Naive thymus-derived CD4-positive, alpha-beta T cell (primary cell): ENCODE results near the gene CRPPA. TPM values are rescaled to one million over a fixed set of nuclear protein-coding genes. Genes with fewer than 3 reads are reported as not detected.
"Not testable (repeated sequence)": the region's sequence is repeated elsewhere in the genome, so short reads cannot be mapped to it uniquely, and the experiment has no call there.

Experiments used
- ATAC-seq: fragments of 150-1000 bp; cut with Tn5 transposase; 2 replicates; pipeline ENCODE4 v1.10.0; 2021; ENCODE audit warnings: mild to moderate bottlenecking, moderate library complexity
- CTCF ChIA-PET: fragments of 350-600 bp; sonication (Branson Sonifier 250); formaldehyde crosslinking; loops from one replicate; lab custom pipeline; 2021; ENCODE audit warnings: antibody characterized with exemption; lab: Charles Lee
- POLR2A ChIA-PET: fragments of 350-600 bp; sonication (Branson Sonifier 250); formaldehyde crosslinking; loops from one replicate; lab custom pipeline; 2021; ENCODE audit warnings: antibody characterized with exemption, inconsistent platforms; lab: Charles Lee
- DNase-seq, 9 donors: peaks; one replicate each; pipeline versions ENCODE4 v3.0.0 to v3.0.0-alpha.2; 2020 to 2022; ENCODE audit warnings: mixed read lengths in 1 of 9
- H3K27ac ChIP-seq: one replicate; pipeline ENCODE4 v1.7.0; 2013; ENCODE audit warnings: mild to moderate bottlenecking, low read depth, low read length, moderate library complexity
- H3K27me3 ChIP-seq, 2 donors: one replicate each; pipeline ENCODE4 v1.7.0; 2013; ENCODE audit warnings: low read length in 2 of 2, mild to moderate bottlenecking in 2 of 2, moderate library complexity in 2 of 2; ENCODE audit not compliant: control insufficient read depth in 2 of 2, insufficient read depth in 2 of 2
- H3K36me3 ChIP-seq, 3 experiments: 1 replicate in 2 of 3; 2 replicates in 1 of 3; pipeline ENCODE4 v1.7.0; 2013; ENCODE audit warnings: low read length in 3 of 3, mild to moderate bottlenecking in 3 of 3, moderate library complexity in 1 of 3; ENCODE audit not compliant: insufficient read depth in 3 of 3, control insufficient read depth in 2 of 3
- H3K4me1 ChIP-seq, 2 donors: one replicate each; pipeline ENCODE4 v1.7.0; 2013; ENCODE audit warnings: low read length in 2 of 2, mild to moderate bottlenecking in 2 of 2, moderate library complexity in 1 of 2; ENCODE audit not compliant: control insufficient read depth in 2 of 2, insufficient read depth in 2 of 2
- H3K4me3 ChIP-seq: 2 replicates; pipeline ENCODE4 v1.7.0; 2013; ENCODE audit warnings: mild to moderate bottlenecking, low read length
- H3K9me3 ChIP-seq, 3 experiments: 1 replicate in 2 of 3; 2 replicates in 1 of 3; pipeline ENCODE4 v1.7.0; 2013; ENCODE audit warnings: low read length in 3 of 3; ENCODE audit not compliant: control insufficient read depth in 2 of 3
- H3K27ac Mint-ChIP-seq, 9 donors: one replicate each; pipeline ENCODE4 v1.8.0; 2020 to 2022; ENCODE audit warnings: mixed read lengths in 9 of 9, mild to moderate bottlenecking in 8 of 9, moderate library complexity in 5 of 9, inconsistent platforms in 2 of 9
- H3K27me3 Mint-ChIP-seq, 5 donors: one replicate each; pipeline ENCODE4 v1.8.0; 2021 to 2022; ENCODE audit warnings: mixed read lengths in 5 of 5, mild to moderate bottlenecking in 1 of 5
- H3K36me3 Mint-ChIP-seq, 5 donors: one replicate each; pipeline ENCODE4 v1.8.0; 2020 to 2022; ENCODE audit warnings: mixed read lengths in 5 of 5, mild to moderate bottlenecking in 3 of 5, inconsistent platforms in 1 of 5
- H3K4me1 Mint-ChIP-seq, 7 donors: one replicate each; pipeline ENCODE4 v1.8.0; 2020 to 2022; ENCODE audit warnings: mixed read lengths in 7 of 7, mild to moderate bottlenecking in 3 of 7, inconsistent platforms in 1 of 7
- H3K4me3 Mint-ChIP-seq, 10 donors: one replicate each; pipeline ENCODE4 v1.8.0; 2020 to 2022; ENCODE audit warnings: mild to moderate bottlenecking in 10 of 10, mixed read lengths in 10 of 10, moderate library complexity in 6 of 10, inconsistent platforms in 2 of 10
- H3K9me3 Mint-ChIP-seq, 11 donors: one replicate each; pipeline ENCODE4 v1.8.0; 2020 to 2022; ENCODE audit warnings: mixed read lengths in 11 of 11, mild to moderate bottlenecking in 4 of 11, inconsistent platforms in 1 of 11, moderate library complexity in 1 of 11
- intact Hi-C, 2 donors: fragments of 100-400 bp; cut with micrococcal nuclease; formaldehyde crosslinking; loops; one replicate each; pipeline ENCODE4 v1.15.1; 2023
- polyA plus RNA-seq, 2 donors: library from polyadenylated mRNA; unstranded; fragments of 300-500 nt; fragmentation: Illumina TruSeq; gene quantifications; one replicate each; pipeline ENCODE4 v1.2.3, GENCODE V29; 2021
- total RNA-seq, 6 experiments: library from RNA in 5 of 6; stranded (reverse) in 5 of 6; gene quantifications; 1 replicate in 5 of 6; 2 replicates in 1 of 6; pipeline ENCODE4 v1.2.3 and lab custom pipeline; 2021 to 2026

CRPPA gene
- total and polyA plus RNA-seq, 7 experiments from 2014 or later, result 0.21 to 2.5 (median 1.3) TPM

GRCh38 chr7:16396766-16397500 lies 24.4 kb downstream of the CRPPA start:
- H3K9me3 ChIP-seq, result no peaks in the 10 kb centered on the region
- ChIA-PET CTCF (no interaction called here), POLR2A (no interaction called here)
- H3K27me3 ChIP-seq, result no peaks in the 10 kb centered on the region
- no peaks in the 10 kb centered on the region for H3K27me3 Mint-ChIP-seq
- peaks cover 0 to 45% (median 12%) of the 10 kb centered on the region in 11 donors for H3K9me3 Mint-ChIP-seq
- no peak for DNase-seq
- no peak for ATAC-seq
- no peaks in the 10 kb centered on the region for H3K36me3 ChIP-seq
- no peak overlapping the region for H3K4me3 Mint-ChIP-seq
- H3K4me1 Mint-ChIP-seq, result peaks cover 0 to 6% (median 0%) of the 10 kb centered on the region in 7 donors
- peaks cover 0 to 18% (median 9%) of the 10 kb centered on the region in 5 donors for H3K36me3 Mint-ChIP-seq
- no peaks in the 10 kb centered on the region for H3K4me1 ChIP-seq
- intact Hi-C loops, result no loop called here
- no peak overlapping the region for H3K27ac ChIP-seq
- H3K4me3 ChIP-seq, result no peak overlapping the region
- H3K27ac Mint-ChIP-seq, result peak overlapping the region in 2 of 9 donors; percentile 7 to 49

- Histone ChIP-seq H3K27me3 (no peaks in the 10 kb centered on the region), H3K4me3 (no peak overlapping the region), H3K27ac (no peak overlapping the region), H3K9me3 (no peaks in the 10 kb centered on the region), H3K4me1 (no peaks in the 10 kb centered on the region), H3K36me3 (no peaks in the 10 kb centered on the region)
- no peaks in the 10 kb centered on the region for H3K27me3 Mint-ChIP-seq
- DNase-seq (no peak), ATAC-seq (no peak)
- intact Hi-C loops, result no loop called here
- peaks cover 0 to 39% (median 9%) of the 10 kb centered on the region in 11 donors for H3K9me3 Mint-ChIP-seq
- H3K27ac Mint-ChIP-seq, result no peak overlapping the region
- H3K4me1 Mint-ChIP-seq, result peaks cover 0 to 6% (median 0%) of the 10 kb centered on the region in 7 donors
- no peak overlapping the region for H3K4me3 Mint-ChIP-seq
- H3K36me3 Mint-ChIP-seq, result peaks cover 0 to 15% (median 0%) of the 10 kb centered on the region in 5 donors
- CTCF ChIA-PET, result no interaction called here
- POLR2A ChIA-PET, result no interaction called here
Measured at GRCh38 chr7:16395121-16395520, 26.2 kb downstream of the CRPPA start.

DNA sequence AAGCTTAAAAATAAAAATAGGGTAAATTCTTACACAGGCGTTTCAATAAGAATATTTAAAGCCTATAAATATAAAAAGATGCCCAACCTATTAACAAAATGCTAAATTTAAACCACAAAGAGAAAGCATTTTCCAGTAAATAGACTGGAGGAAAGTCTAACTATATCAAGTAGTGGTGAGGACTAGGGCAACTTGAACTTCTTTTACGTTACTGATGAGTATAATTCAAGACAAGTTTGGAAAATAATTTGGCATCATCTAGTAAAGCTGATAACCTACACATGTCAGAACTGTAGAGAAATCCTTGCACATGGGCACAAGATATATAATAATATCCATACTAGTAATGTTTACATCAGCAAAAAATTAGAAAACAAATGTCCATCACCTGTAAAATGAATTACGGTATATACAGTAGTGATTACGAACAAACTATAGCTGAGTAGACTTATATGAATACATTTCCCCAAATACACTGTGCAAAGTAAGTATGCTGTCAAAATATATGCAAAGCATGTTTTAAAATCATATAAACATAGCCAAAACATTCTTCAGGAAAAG lies 27.4 kb downstream of the CRPPA start:
- no peak overlapping the region for H3K27ac Mint-ChIP-seq
- H3K4me3 ChIP-seq, result no peak overlapping the region
- H3K36me3 ChIP-seq, result no peaks in the 10 kb centered on the region
- H3K36me3 Mint-ChIP-seq, result peaks cover 0 to 13% (median 0%) of the 10 kb centered on the region in 5 donors
- no peaks in the 10 kb centered on the region for H3K9me3 ChIP-seq
- DNase-seq (no peak), ATAC-seq (no peak)
- H3K27me3 ChIP-seq, result no peaks in the 10 kb centered on the region
- peaks cover 0 to 32% (median 6%) of the 10 kb centered on the region in 11 donors for H3K9me3 Mint-ChIP-seq
- H3K4me1 ChIP-seq, result no peaks in the 10 kb centered on the region
- H3K27ac ChIP-seq, result no peak overlapping the region
- peaks cover 0 to 6% (median 0%) of the 10 kb centered on the region in 7 donors for H3K4me1 Mint-ChIP-seq
- intact Hi-C loops, result no loop called here
- H3K4me3 Mint-ChIP-seq, result no peak overlapping the region
- H3K27me3 Mint-ChIP-seq, result no peaks in the 10 kb centered on the region
- POLR2A ChIA-PET, result no interaction called here
- CTCF ChIA-PET, result no interaction called here

GRCh38 chr7:16392990-16393523 lies 28.3 kb downstream of the CRPPA start:
- Mint-ChIP-seq H3K4me3 (no peak overlapping the region), H3K36me3 (peaks cover 0 to 13% (median 0%) of the 10 kb centered on the region in 5 donors), H3K9me3 (peaks cover 0 to 27% (median 6%) of the 10 kb centered on the region in 11 donors), H3K27ac (no peak overlapping the region), H3K27me3 (no peaks in the 10 kb centered on the region), H3K4me1 (peaks cover 0 to 6% (median 0%) of the 10 kb centered on the region in 7 donors)
- ATAC-seq, result no peak
- CTCF ChIA-PET, result no interaction called here
- Histone ChIP-seq H3K36me3 (no peaks in the 10 kb centered on the region), H3K9me3 (no peaks in the 10 kb centered on the region), H3K4me1 (no peaks in the 10 kb centered on the region), H3K4me3 (no peak overlapping the region), H3K27ac (no peak overlapping the region), H3K27me3 (no peaks in the 10 kb centered on the region)
- intact Hi-C loops, result no loop called here
- POLR2A ChIA-PET, result no interaction called here
- DNase-seq, result no peak

DNA sequence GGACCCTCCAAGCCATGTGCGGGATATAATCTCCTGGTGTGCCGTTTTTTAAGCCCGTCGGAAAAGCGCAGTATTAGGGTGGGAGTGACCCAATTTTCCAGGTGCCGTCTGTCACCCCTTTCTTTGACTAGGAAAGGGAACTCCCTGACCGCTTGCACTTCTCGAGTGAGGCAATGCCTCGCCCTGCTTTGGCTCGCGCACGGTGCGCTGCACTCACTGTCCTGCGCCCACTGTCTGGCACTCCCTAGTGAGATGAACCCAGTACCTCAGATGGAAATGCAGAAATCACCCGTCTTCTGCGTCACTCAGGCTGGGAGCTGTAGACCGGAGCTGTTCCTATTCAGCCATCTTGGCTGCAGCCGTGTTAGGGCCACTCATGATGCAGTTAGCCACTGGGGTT lies 37.6 kb downstream of the CRPPA start:
- H3K27me3 Mint-ChIP-seq, H3K4me1 Mint-ChIP-seq, H3K4me1 ChIP-seq, H3K9me3 ChIP-seq, H3K27ac ChIP-seq, H3K4me3 Mint-ChIP-seq, intact Hi-C loops, H3K27ac Mint-ChIP-seq, H3K4me3 ChIP-seq, POLR2A ChIA-PET, DNase-seq, ATAC-seq, H3K27me3 ChIP-seq, H3K36me3 ChIP-seq: not testable (repeated sequence)
- Mint-ChIP-seq H3K36me3 (peaks cover 0 to 10% (median 3%) of the 10 kb centered on the region in 5 donors), H3K9me3 (peaks cover 0 to 25% (median 10%) of the 10 kb centered on the region in 11 donors)
- CTCF ChIA-PET, result interaction anchor here (0.6 kb wide), 1 partner anchor 27 kb away, joined by 3 read pairs; no protein-coding TSS in a partner anchor

DNA sequence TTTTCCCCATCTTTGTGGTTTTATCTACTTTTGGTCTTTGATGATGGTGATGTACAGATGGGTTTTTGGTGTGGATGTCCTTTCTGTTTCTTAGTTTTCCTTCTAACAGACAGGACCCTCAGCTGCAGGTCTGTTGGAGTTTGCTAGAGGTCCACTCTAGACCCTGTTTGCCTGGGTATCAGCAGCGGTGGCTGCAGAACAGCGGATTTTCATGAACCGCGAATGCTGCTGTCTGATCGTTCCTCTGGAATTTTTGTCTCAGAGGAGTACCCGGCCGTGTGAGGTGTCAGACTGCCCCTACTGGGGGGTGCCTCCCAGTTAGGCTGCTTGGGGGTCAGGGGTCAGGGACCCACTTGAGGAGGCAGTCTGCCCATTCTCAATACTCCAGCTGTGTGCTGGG lies 38.2 kb downstream of the CRPPA start:
- H3K4me1 Mint-ChIP-seq, POLR2A ChIA-PET, H3K4me1 ChIP-seq, H3K4me3 Mint-ChIP-seq, H3K4me3 ChIP-seq, DNase-seq, CTCF ChIA-PET, H3K27me3 ChIP-seq, H3K36me3 ChIP-seq, H3K27ac Mint-ChIP-seq, H3K27ac ChIP-seq, H3K9me3 ChIP-seq, intact Hi-C loops, ATAC-seq, H3K27me3 Mint-ChIP-seq: not testable (repeated sequence)
- H3K9me3 Mint-ChIP-seq, result peaks cover 0 to 22% (median 9%) of the 10 kb centered on the region in 11 donors
- H3K36me3 Mint-ChIP-seq, result peaks cover 0 to 10% (median 3%) of the 10 kb centered on the region in 5 donors
